Keratinocyte (primary cell): ENCODE data around the gene PEX10. TPM values are rescaled to one million over a fixed set of nuclear protein-coding genes. Genes with fewer than 3 reads are reported as not detected.
A peak's percentile ranks its signal among the peaks of the same experiment; 100 is the strongest.

Experiments used
- DNase-seq: peaks from one replicate; pipeline ENCODE4 v3.0.0-alpha.2; 2011; ENCODE audit warnings: low read depth, missing footprints, low spot score
- FAIRE-seq: peaks from 2 replicates; lab custom pipeline; 2011; peaks lifted over from hg19 to GRCh38; lab: Jason Lieb, UNC
- H2AFZ ChIP-seq: 2 replicates; pipeline ENCODE4 v1.6.0; 2012; ENCODE audit warnings: low read length, control low read depth, inconsistent platforms; ENCODE audit not compliant: control insufficient read depth
- H3K27ac ChIP-seq: 2 replicates; pipeline ENCODE4 v1.5.1; 2011; ENCODE audit warnings: low read length; ENCODE audit not compliant: control insufficient read depth, insufficient read depth
- H3K27me3 ChIP-seq: 3 replicates; pipeline ENCODE4 v1.6.0; 2011; ENCODE audit warnings: low read length; ENCODE audit not compliant: control insufficient read depth, insufficient read depth; ENCODE audit errors: extremely low read depth
- H3K36me3 ChIP-seq, 2 experiments: 2 replicates in 1 of 2; 3 replicates in 1 of 2; pipeline ENCODE4 v1.5.1; 2011; ENCODE audit warnings: low read length in 2 of 2, mild to moderate bottlenecking in 1 of 2; ENCODE audit not compliant: control insufficient read depth in 2 of 2, insufficient read depth in 2 of 2; ENCODE audit errors: extremely low read depth in 1 of 2
- H3K4me1 ChIP-seq: 3 replicates; pipeline ENCODE4 v1.5.1; 2011; ENCODE audit warnings: low read length; ENCODE audit not compliant: control insufficient read depth, insufficient read depth; ENCODE audit errors: extremely low read depth
- H3K4me2 ChIP-seq: 3 replicates; pipeline ENCODE4 v1.6.0; 2011; ENCODE audit warnings: low read depth, low read length; ENCODE audit not compliant: control insufficient read depth, insufficient read depth; ENCODE audit errors: extremely low read depth
- H3K4me3 ChIP-seq, 3 experiments: fragments of 200-600 bp in 1 of 3; sonication (generic) in 1 of 3; 2 replicates in 2 of 3; 3 replicates in 1 of 3; pipeline ENCODE4 v1.5.1; 2011 to 2016; ENCODE audit warnings: low read length in 3 of 3, mild to moderate bottlenecking in 3 of 3, control low read depth in 2 of 3, inconsistent platforms in 1 of 3, low read depth in 1 of 3, mixed read lengths in 1 of 3, mixed run types in 1 of 3, moderate library complexity in 1 of 3; ENCODE audit not compliant: control insufficient read depth in 2 of 3, insufficient read depth in 2 of 3; ENCODE audit errors: extremely low read depth in 1 of 3
- H3K79me2 ChIP-seq: 2 replicates; pipeline ENCODE4 v1.6.0; 2012; ENCODE audit warnings: low read length; ENCODE audit not compliant: control insufficient read depth, insufficient read depth
- H3K9ac ChIP-seq: 3 replicates; pipeline ENCODE4 v1.6.0; 2011; ENCODE audit warnings: low read length; ENCODE audit not compliant: control insufficient read depth, insufficient read depth; ENCODE audit errors: extremely low read depth
- H3K9me1 ChIP-seq: 3 replicates; pipeline ENCODE4 v1.6.0; 2011; ENCODE audit warnings: low read length; ENCODE audit not compliant: control insufficient read depth, insufficient read depth; ENCODE audit errors: extremely low read depth
- H3K9me3 ChIP-seq: 2 replicates; pipeline ENCODE4 v1.5.1; 2012; ENCODE audit warnings: low read depth, low read length; ENCODE audit not compliant: control insufficient read depth
- H4K20me1 ChIP-seq: 3 replicates; pipeline ENCODE4 v1.6.0; 2011; ENCODE audit warnings: low read length; ENCODE audit not compliant: control insufficient read depth, insufficient read depth; ENCODE audit errors: extremely low read depth
- CTCF ChIP-seq, 3 experiments: IDR thresholded peaks in 1 of 3; conservative IDR thresholded peaks in 1 of 3; optimal IDR thresholded peaks in 1 of 3; 2 replicates in 2 of 3; 3 replicates in 1 of 3; pipeline versions ENCODE3 to v1.5.1; 2011; ENCODE audit warnings: low read length in 3 of 3, mild to moderate bottlenecking in 3 of 3, moderate library complexity in 2 of 3, control low read depth in 1 of 3, inconsistent platforms in 1 of 3; ENCODE audit not compliant: insufficient read depth in 2 of 3; ENCODE audit errors: extremely low read depth in 1 of 3
- EZH2 ChIP-seq: IDR thresholded peaks from one replicate; pipeline ENCODE4 v1.6.1; 2012; ENCODE audit warnings: inconsistent platforms, mild to moderate bottlenecking, low read length, moderate library complexity
- dilution Hi-C: fragments of 300-500 bp; cut with MboI; formaldehyde crosslinking; loops from one replicate; pipeline ENCODE4 v1.7.0; 2020; ENCODE audit warnings: low sequenced_read_pairs; ENCODE audit not compliant: extremely low pct_ligation_motif_present
- polyA plus RNA-seq, 5 experiments: library from polyadenylated mRNA; depleted of rRNA in 3 of 5; stranded (reverse) in 3 of 5; stranded (forward) in 1 of 5; unstranded in 1 of 5; fragments of >200 nt; gene quantifications; 1 replicate in 1 of 5; 2 replicates in 3 of 5; 3 replicates in 1 of 5; pipeline versions ENCODE4 v1.2.1 to v1.2.3, GENCODE V29; 2011 to 2012; ENCODE audit warnings: missing spikeins in 2 of 5, low read depth in 1 of 5, low replicate concordance in 1 of 5

The PEX10 gene
- polyA plus RNA-seq, 1 donor (not counting 4 experiments of a cell fraction or from before 2014, with no cell fraction given), result 13.8 TPM

DNA sequence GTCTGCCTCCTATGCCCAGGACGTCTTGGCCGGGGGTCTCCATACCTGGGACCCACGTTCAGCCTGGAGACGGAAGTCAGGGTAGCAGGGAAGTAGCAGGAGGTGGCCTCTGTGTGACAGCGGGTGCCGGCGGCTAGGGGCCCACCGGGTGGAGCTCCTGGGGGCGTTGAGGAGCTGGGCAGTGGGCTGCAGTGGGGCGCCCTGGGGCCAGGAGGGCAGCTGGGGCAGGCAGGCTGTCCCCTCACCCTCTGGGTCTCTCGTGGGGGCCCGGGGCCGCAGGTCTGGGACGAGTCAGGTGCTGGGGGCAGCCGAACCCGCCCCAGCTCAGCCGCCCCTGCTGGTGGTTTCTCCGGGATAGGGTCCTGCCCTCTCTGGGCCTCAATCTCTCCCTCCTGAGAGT, 14.7 kb upstream of the PEX10 start:
- peaks cover 41% of the 10 kb centered on the region for H3K4me1 ChIP-seq
- TF ChIP-seq EZH2, result no peak
- no peak for TF ChIP-seq CTCF (optimal IDR thresholded peaks at IDR 0.05 in 1 of 3, IDR thresholded peaks at IDR 0.05 in 1 of 3, conservative IDR thresholded peaks at IDR 0.05 in 1 of 3; ENCODE audit: extremely low read depth in 1 of 3, insufficient read depth in 2 of 3, low read length in 3 of 3)
- DNase-seq, result no peak
- no peak overlapping the region for H3K9ac ChIP-seq
- H4K20me1 ChIP-seq, result peaks cover 3% of the 10 kb centered on the region
- peak overlapping the region; percentile 95 for H3K27ac ChIP-seq
- H3K79me2 ChIP-seq, result peaks cover 43% of the 10 kb centered on the region
- peak overlapping the region; percentile 97 for H3K4me2 ChIP-seq
- dilution Hi-C loops, result no loop called here
- no peaks in the 10 kb centered on the region for H3K27me3 ChIP-seq
- H3K36me3 ChIP-seq, result peaks cover 4 to 25% of the 10 kb centered on the region in 2 experiments
- no peak for FAIRE-seq
- peaks cover 6% of the 10 kb centered on the region for H3K9me3 ChIP-seq
- H3K9me1 ChIP-seq, result no peaks in the 10 kb centered on the region
- H3K4me3 ChIP-seq, result peak overlapping the region in 1 of 3 experiments; percentile 62
- no peak overlapping the region for H2AFZ ChIP-seq

- H3K9ac ChIP-seq, result no peak overlapping the region
- no peaks in the 10 kb centered on the region for H3K27me3 ChIP-seq
- H2AFZ ChIP-seq, result no peak overlapping the region
- peaks cover 36% of the 10 kb centered on the region for H3K4me1 ChIP-seq
- no peak overlapping the region for H3K27ac ChIP-seq
- peaks cover 6% of the 10 kb centered on the region for H3K9me3 ChIP-seq
- no peaks in the 10 kb centered on the region for H4K20me1 ChIP-seq
- no peak for FAIRE-seq
- dilution Hi-C loops, result no loop called here
- H3K4me2 ChIP-seq, result no peak overlapping the region
- no peak for TF ChIP-seq EZH2
- no peak for TF ChIP-seq CTCF (optimal IDR thresholded peaks at IDR 0.05 in 1 of 3, IDR thresholded peaks at IDR 0.05 in 1 of 3, conservative IDR thresholded peaks at IDR 0.05 in 1 of 3; ENCODE audit: extremely low read depth in 1 of 3, insufficient read depth in 2 of 3, low read length in 3 of 3)
- H3K4me3 ChIP-seq, result no peak overlapping the region
- H3K9me1 ChIP-seq, result no peaks in the 10 kb centered on the region
- no peak for DNase-seq
- peaks cover 4 to 20% of the 10 kb centered on the region in 2 experiments for H3K36me3 ChIP-seq
- peaks cover 38% of the 10 kb centered on the region for H3K79me2 ChIP-seq
Measured at GRCh38 chr1:2426540-2426939, 14.2 kb upstream of the PEX10 start.
